Natural killer cell (primary cell): ENCODE data around the gene PAX8. TPM values are rescaled to one million over a fixed set of nuclear protein-coding genes. Genes with fewer than 3 reads are reported as not detected.

Experiments
- ATAC-seq, 3 donors: fragments of 150-1000 bp in 2 of 3; fragments of 200-7000 bp in 1 of 3; cut with Tn5 transposase; 1 replicate in 1 of 3; 2 replicates in 2 of 3; pipeline ENCODE4 v1.10.0; 2021; ENCODE audit warnings: mild to moderate bottlenecking in 2 of 3, moderate library complexity in 2 of 3
- DNase-seq, 2 donors: peaks; one replicate each; pipeline versions ENCODE4 v3.0.0 to v3.0.0-alpha.2; 2013 to 2021; ENCODE audit warnings: mixed read lengths in 1 of 2
- H3K27ac ChIP-seq: one replicate; pipeline ENCODE4 v1.5.1; 2013; ENCODE audit warnings: mild to moderate bottlenecking, low read length
- H3K27me3 ChIP-seq: one replicate; pipeline ENCODE4 v1.6.1; 2013; ENCODE audit warnings: low read length; ENCODE audit not compliant: control insufficient read depth, insufficient read depth
- H3K36me3 ChIP-seq: one replicate; pipeline ENCODE4 v1.6.1; 2013; ENCODE audit warnings: low read length; ENCODE audit not compliant: control insufficient read depth, insufficient read depth
- H3K4me1 ChIP-seq: one replicate; pipeline ENCODE4 v1.6.1; 2013; ENCODE audit warnings: low read length; ENCODE audit not compliant: control insufficient read depth, insufficient read depth
- H3K4me3 ChIP-seq: one replicate; pipeline ENCODE4 v1.5.1; 2013; ENCODE audit warnings: low read length
- H3K9me3 ChIP-seq: one replicate; pipeline ENCODE4 v1.6.1; 2013; ENCODE audit warnings: low read length; ENCODE audit not compliant: control insufficient read depth, insufficient read depth
- H3K27ac Mint-ChIP-seq, 2 donors: one replicate each; pipeline ENCODE4 v1.8.0; 2022; ENCODE audit warnings: mild to moderate bottlenecking in 2 of 2, mixed read lengths in 2 of 2, moderate library complexity in 1 of 2
- H3K27me3 Mint-ChIP-seq, 2 donors: one replicate each; pipeline ENCODE4 v1.8.0; 2022; ENCODE audit warnings: low read depth in 2 of 2, mixed read lengths in 2 of 2
- H3K36me3 Mint-ChIP-seq: one replicate; pipeline ENCODE4 v1.8.0; 2022; ENCODE audit warnings: mixed read lengths
- H3K4me1 Mint-ChIP-seq, 2 donors: one replicate each; pipeline ENCODE4 v1.8.0; 2022; ENCODE audit warnings: mixed read lengths in 2 of 2
- H3K4me3 Mint-ChIP-seq: one replicate; pipeline ENCODE4 v1.8.0; 2022; ENCODE audit warnings: mild to moderate bottlenecking, moderate library complexity, mixed read lengths
- H3K9me3 Mint-ChIP-seq, 2 donors: one replicate each; pipeline ENCODE4 v1.8.0; 2022; ENCODE audit warnings: mixed read lengths in 2 of 2
- WGBS: methylation state at CpG from one replicate; pipeline ENCODE4 v1.1.7; 2013; ENCODE audit warnings: missing lambda C conversion rate; ENCODE audit not compliant: insufficient coverage; 5-methylcytosine and 5-hydroxymethylcytosine counted together
- intact Hi-C: fragments of 100-400 bp; cut with micrococcal nuclease; formaldehyde crosslinking; loops from one replicate; pipeline ENCODE4 v1.14.2; 2022
- total RNA-seq, 4 donors: library from RNA; stranded (reverse); fragments of 120-200 nt in 1 of 4; gene quantifications; one replicate each; pipeline versions ENCODE4 v1.2.3 to v1.2.4, GENCODE V29; 2013 to 2022
- TF ChIP-seq, protein P1 (sequence below): fragments of 200-600 bp; IDR thresholded peaks from one replicate; pipeline ENCODE4 v1.8.0; 2022; ENCODE audit warnings: antibody characterized with exemption

PAX8 gene
- total RNA-seq, 3 donors from 2014 or later (not counting 1 experiment from before 2014, with no cell fraction given) = 0.57 to 1.2 (median 0.65) TPM

DNA sequence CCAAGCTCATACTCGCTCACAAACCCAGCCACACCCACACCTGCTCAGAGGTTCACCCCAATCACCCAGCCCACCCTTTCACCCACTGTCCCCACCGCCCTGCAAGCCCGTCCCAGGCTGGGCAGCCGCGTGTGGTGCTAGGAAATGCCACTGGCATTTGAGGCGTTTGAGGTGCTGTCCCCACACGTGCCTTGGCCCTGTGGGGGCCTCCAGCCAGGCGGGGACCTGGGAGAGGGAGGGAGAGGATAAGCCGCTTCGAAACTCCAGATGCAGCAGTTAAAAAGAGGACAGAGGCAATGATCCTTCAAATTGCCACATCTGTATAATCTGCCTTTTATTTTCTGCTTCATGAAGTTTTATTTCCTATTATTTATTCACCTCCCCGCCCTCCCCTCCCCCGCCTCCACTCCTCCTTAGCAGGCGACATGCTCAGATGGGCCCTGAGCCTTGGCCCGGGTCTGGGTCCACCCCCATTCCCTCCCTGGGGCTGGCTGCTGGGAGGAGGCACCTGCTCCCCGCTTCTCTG is 69.0 kb downstream of the PAX8 start:
- H3K4me3 Mint-ChIP-seq = no peak overlapping the region
- 76% methylated on average over 13 of the region's 15 CpGs for WGBS
- Histone ChIP-seq H3K27me3 (no peaks in the 10 kb centered on the region), H3K9me3 (no peaks in the 10 kb centered on the region), H3K27ac (no peak overlapping the region), H3K4me3 (no peak overlapping the region), H3K4me1 (no peaks in the 10 kb centered on the region), H3K36me3 (no peaks in the 10 kb centered on the region)
- TF ChIP-seq, protein P1, sequence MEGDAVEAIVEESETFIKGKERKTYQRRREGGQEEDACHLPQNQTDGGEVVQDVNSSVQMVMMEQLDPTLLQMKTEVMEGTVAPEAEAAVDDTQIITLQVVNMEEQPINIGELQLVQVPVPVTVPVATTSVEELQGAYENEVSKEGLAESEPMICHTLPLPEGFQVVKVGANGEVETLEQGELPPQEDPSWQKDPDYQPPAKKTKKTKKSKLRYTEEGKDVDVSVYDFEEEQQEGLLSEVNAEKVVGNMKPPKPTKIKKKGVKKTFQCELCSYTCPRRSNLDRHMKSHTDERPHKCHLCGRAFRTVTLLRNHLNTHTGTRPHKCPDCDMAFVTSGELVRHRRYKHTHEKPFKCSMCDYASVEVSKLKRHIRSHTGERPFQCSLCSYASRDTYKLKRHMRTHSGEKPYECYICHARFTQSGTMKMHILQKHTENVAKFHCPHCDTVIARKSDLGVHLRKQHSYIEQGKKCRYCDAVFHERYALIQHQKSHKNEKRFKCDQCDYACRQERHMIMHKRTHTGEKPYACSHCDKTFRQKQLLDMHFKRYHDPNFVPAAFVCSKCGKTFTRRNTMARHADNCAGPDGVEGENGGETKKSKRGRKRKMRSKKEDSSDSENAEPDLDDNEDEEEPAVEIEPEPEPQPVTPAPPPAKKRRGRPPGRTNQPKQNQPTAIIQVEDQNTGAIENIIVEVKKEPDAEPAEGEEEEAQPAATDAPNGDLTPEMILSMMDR = no peak
- no peaks in the 10 kb centered on the region for H3K27me3 Mint-ChIP-seq
- no peaks in the 10 kb centered on the region for H3K9me3 Mint-ChIP-seq
- H3K36me3 Mint-ChIP-seq = no peaks in the 10 kb centered on the region
- peaks cover 7 to 16% of the 10 kb centered on the region in 2 donors for H3K4me1 Mint-ChIP-seq
- ATAC-seq = no peak
- intact Hi-C loops = no loop called here
- no peak overlapping the region for H3K27ac Mint-ChIP-seq
- DNase-seq = no peak

DNA sequence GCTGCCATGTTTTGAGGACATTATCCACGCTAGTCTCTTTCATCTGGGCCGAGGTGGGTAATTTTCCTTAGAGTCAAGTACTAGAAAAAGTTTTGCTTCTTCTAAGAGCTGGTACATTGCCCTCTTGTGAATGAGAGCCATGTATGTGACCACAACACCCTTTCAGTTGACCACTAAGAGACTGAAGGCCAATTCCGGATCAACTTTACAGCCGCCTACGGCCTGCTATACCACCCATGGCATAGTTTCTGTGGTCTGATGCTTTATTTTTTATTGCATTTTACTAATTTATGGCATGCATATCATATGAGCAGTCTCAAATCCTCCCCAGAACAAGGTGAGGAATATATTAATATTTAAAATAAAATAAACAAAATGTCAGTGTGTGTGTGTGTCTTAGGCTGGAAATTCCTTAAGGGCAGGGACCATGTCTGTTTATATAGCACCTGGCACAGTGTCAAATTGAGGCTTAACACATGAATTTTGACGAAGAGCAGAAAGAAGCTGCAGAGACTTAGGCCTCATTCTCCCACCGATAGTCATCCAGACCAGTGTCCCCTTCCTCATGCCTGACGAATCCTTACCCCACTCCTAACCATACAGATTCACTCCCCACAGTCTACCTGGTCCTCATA is 69.6 kb downstream of the PAX8 start:
- DNase-seq (no peak), ATAC-seq (no peak)
- peaks cover 5% of the 10 kb centered on the region for H3K4me1 ChIP-seq
- no peaks in the 10 kb centered on the region for H3K9me3 ChIP-seq
- intact Hi-C loops = no loop called here
- no peak overlapping the region for H3K4me3 ChIP-seq
- no peaks in the 10 kb centered on the region for H3K36me3 ChIP-seq
- Mint-ChIP-seq H3K4me3 (no peak overlapping the region), H3K27me3 (no peaks in the 10 kb centered on the region), H3K4me1 (peaks cover 7 to 20% of the 10 kb centered on the region in 2 donors), H3K27ac (no peak overlapping the region), H3K9me3 (no peaks in the 10 kb centered on the region), H3K36me3 (no peaks in the 10 kb centered on the region)
- WGBS = 75% methylated on average over 8 of the region's 8 CpGs
- no peaks in the 10 kb centered on the region for H3K27me3 ChIP-seq
- TF ChIP-seq, protein P1 = no peak
- no peak overlapping the region for H3K27ac ChIP-seq

DNA sequence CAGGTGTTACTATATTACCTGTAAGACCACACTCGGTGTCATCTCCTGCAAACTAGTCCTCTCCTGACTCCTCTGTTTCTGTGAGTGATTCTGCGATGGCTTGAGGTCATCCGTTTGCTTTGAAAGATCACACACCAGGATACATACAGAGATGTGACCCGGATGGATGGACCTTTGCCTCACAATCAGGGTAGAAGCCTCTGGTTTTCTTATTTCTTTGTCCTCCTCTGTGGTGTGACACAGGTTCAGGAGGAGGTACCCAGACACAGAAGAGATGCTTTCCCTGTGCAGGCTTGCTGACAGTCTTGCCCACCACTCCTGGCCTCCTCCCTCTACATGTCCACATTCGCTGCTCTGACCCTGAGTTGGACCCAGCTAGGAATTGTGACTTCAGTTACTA is 70.3 kb downstream of the PAX8 start:
- no peaks in the 10 kb centered on the region for H3K27me3 Mint-ChIP-seq
- H3K36me3 Mint-ChIP-seq = no peaks in the 10 kb centered on the region
- DNase-seq (no peak), ATAC-seq (no peak)
- Histone ChIP-seq H3K4me3 (no peak overlapping the region), H3K27ac (no peak overlapping the region), H3K36me3 (no peaks in the 10 kb centered on the region), H3K9me3 (no peaks in the 10 kb centered on the region), H3K27me3 (no peaks in the 10 kb centered on the region), H3K4me1 (peaks cover 8% of the 10 kb centered on the region)
- 91% methylated on average over 5 of the region's 5 CpGs for WGBS
- H3K4me3 Mint-ChIP-seq = no peak overlapping the region
- peaks cover 7 to 25% of the 10 kb centered on the region in 2 donors for H3K4me1 Mint-ChIP-seq
- no peaks in the 10 kb centered on the region for H3K9me3 Mint-ChIP-seq
- intact Hi-C loops = no loop called here
- TF ChIP-seq, protein P1 = no peak
- peak overlapping the region; percentile 7 to 45 for H3K27ac Mint-ChIP-seq

DNA sequence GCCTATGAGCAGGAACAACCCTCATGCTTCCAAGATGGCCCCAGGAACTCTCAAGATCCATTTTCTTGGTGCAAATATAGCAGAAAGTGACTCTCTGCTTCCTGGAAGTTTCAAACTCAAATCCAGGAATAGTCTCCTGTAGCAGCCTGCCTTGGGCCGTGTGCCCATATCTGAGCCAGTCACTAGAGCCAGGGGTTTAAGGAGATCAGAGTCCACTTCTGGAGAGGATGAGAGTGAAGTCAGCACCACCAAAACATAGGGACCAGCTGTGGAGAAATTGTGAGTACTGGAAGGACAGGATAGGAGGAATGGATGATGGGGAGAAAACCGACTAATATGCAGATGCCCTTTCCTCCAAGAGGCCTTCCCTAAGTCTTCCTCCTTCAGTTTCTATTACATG is 71.7 kb downstream of the PAX8 start:
- ATAC-seq (no peak), DNase-seq (no peak)
- H3K36me3 Mint-ChIP-seq = no peaks in the 10 kb centered on the region
- TF ChIP-seq, protein P1 = no peak
- Histone ChIP-seq H3K27ac (no peak overlapping the region), H3K27me3 (no peaks in the 10 kb centered on the region), H3K36me3 (peaks cover 12% of the 10 kb centered on the region), H3K9me3 (no peaks in the 10 kb centered on the region), H3K4me1 (peaks cover 8% of the 10 kb centered on the region), H3K4me3 (no peak overlapping the region)
- H3K27ac Mint-ChIP-seq = peak overlapping the region; percentile 60 to 61
- H3K9me3 Mint-ChIP-seq = no peaks in the 10 kb centered on the region
- H3K27me3 Mint-ChIP-seq = no peaks in the 10 kb centered on the region
- peaks cover 7 to 25% of the 10 kb centered on the region in 2 donors for H3K4me1 Mint-ChIP-seq
- no peak overlapping the region for H3K4me3 Mint-ChIP-seq
- WGBS = 100% methylated on average over 1 of the region's 2 CpGs
- intact Hi-C loops = no loop called here
